WTC11 (cell line): ENCODE measurements around the gene KRTAP10-2. TPM values are rescaled to one million over a fixed set of nuclear protein-coding genes. Genes with fewer than 3 reads are reported as not detected.

Experiments used
- ATAC-seq: fragments of 200-7000 bp; cut with Tn5 transposase; 2 replicates; pipeline ENCODE4 v1.10.0; 2021; ENCODE audit warnings: mild to moderate bottlenecking, moderate library complexity
- CTCF ChIA-PET: fragments of 300-600 bp; sonication (Branson Sonifier 250); formaldehyde crosslinking; loops from one replicate; lab custom pipeline; 2021; ENCODE audit warnings: antibody characterized with exemption; lab: Charles Lee
- POLR2A ChIA-PET: fragments of 350-600 bp; sonication (Branson Sonifier 250); formaldehyde crosslinking; loops from one replicate; lab custom pipeline; 2021; ENCODE audit warnings: antibody characterized with exemption; lab: Charles Lee
- DNase-seq: peaks from one replicate; pipeline ENCODE4 v3.0.0; 2021; ENCODE audit warnings: low spot score
- H3K27ac Mint-ChIP-seq: 2 replicates; pipeline ENCODE4 v1.8.0; 2021; ENCODE audit warnings: mixed read lengths
- H3K27me3 Mint-ChIP-seq: 2 replicates; pipeline ENCODE4 v1.8.0; 2021; ENCODE audit warnings: low read depth, mild to moderate bottlenecking, moderate library complexity, mixed read lengths
- H3K36me3 Mint-ChIP-seq: 2 replicates; pipeline ENCODE4 v1.8.0; 2021; ENCODE audit warnings: mixed read lengths
- H3K4me1 Mint-ChIP-seq: 2 replicates; pipeline ENCODE4 v1.8.0; 2022; ENCODE audit warnings: mixed read lengths
- H3K4me3 Mint-ChIP-seq: 2 replicates; pipeline ENCODE4 v1.8.0; 2021; ENCODE audit warnings: mild to moderate bottlenecking, moderate library complexity, mixed read lengths
- H3K9me3 Mint-ChIP-seq: 2 replicates; pipeline ENCODE4 v1.8.0; 2021; ENCODE audit warnings: mixed read lengths
- AFF4 ChIP-seq: sonication (generic); formaldehyde crosslinking; IDR thresholded peaks from 2 replicates; pipeline ENCODE4 v1.8.1; 2023; ENCODE audit warnings: mild to moderate bottlenecking, missing genetic modification reagents, borderline replicate concordance
- ATF2 ChIP-seq: sonication (generic); formaldehyde crosslinking; IDR thresholded peaks from 2 replicates; pipeline ENCODE4 v1.8.1; 2022; ENCODE audit warnings: low read depth, missing genetic modification reagents, borderline replicate concordance
- CDX4 ChIP-seq: fragments of 250-450 bp; sonication (Bioruptor Pico); IDR thresholded peaks from 2 replicates; pipeline ENCODE4 v1.9.0; 2021; ENCODE audit warnings: moderate library complexity, mild to moderate bottlenecking, inconsistent platforms, borderline replicate concordance
- CREM ChIP-seq: sonication (generic); formaldehyde crosslinking; IDR thresholded peaks from 2 replicates; pipeline ENCODE4 v1.8.1; 2022; ENCODE audit warnings: mild to moderate bottlenecking, missing genetic modification reagents, moderate library complexity
- GTF2I ChIP-seq: fragments of 250-450 bp; sonication (Bioruptor Pico); conservative IDR thresholded peaks from 2 replicates; pipeline ENCODE4 v1.4.0; 2021; ENCODE audit warnings: mild to moderate bottlenecking
- HMGA2 ChIP-seq: fragments of 250-450 bp; sonication (Bioruptor Pico); IDR thresholded peaks from 2 replicates; pipeline ENCODE4 v1.4.0; 2021; ENCODE audit warnings: mild to moderate bottlenecking, moderate library complexity
- IRF2 ChIP-seq: sonication (generic); formaldehyde crosslinking; IDR thresholded peaks from 2 replicates; pipeline ENCODE4 v1.8.0; 2022; ENCODE audit warnings: low read depth, missing genetic modification reagents, borderline replicate concordance
- JAZF1 ChIP-seq: fragments of 250-450 bp; sonication (Bioruptor Pico); IDR thresholded peaks from 2 replicates; pipeline ENCODE4 v1.9.0; 2021; ENCODE audit warnings: moderate library complexity, mild to moderate bottlenecking, inconsistent platforms
- KAT7 ChIP-seq: sonication (generic); formaldehyde crosslinking; IDR thresholded peaks from 2 replicates; pipeline ENCODE4 v1.8.1; 2023; ENCODE audit warnings: missing genetic modification reagents, mild to moderate bottlenecking, borderline replicate concordance
- NFE2L1 ChIP-seq: sonication (generic); formaldehyde crosslinking; IDR thresholded peaks from 2 replicates; pipeline ENCODE4 v1.8.1; 2023; ENCODE audit warnings: missing genetic modification reagents
- OVOL2 ChIP-seq: fragments of 250-450 bp; sonication (Bioruptor Pico); IDR thresholded peaks from 2 replicates; pipeline ENCODE4 v1.9.0; 2021; ENCODE audit warnings: mild to moderate bottlenecking, borderline replicate concordance
- RORB ChIP-seq: fragments of 250-450 bp; sonication (Bioruptor Pico); IDR thresholded peaks from 2 replicates; pipeline ENCODE4 v1.9.0; 2021; ENCODE audit warnings: mild to moderate bottlenecking
- TCF7 ChIP-seq: sonication (generic); formaldehyde crosslinking; IDR thresholded peaks from 2 replicates; pipeline ENCODE4 v1.8.0; 2022; ENCODE audit warnings: mild to moderate bottlenecking, low read depth, missing genetic modification reagents, moderate library complexity
- USF2 ChIP-seq: sonication (generic); formaldehyde crosslinking; IDR thresholded peaks from 2 replicates; pipeline ENCODE4 v1.8.1; 2023; ENCODE audit warnings: mild to moderate bottlenecking, missing genetic modification reagents, moderate library complexity
- ZNF121 ChIP-seq: sonication (generic); formaldehyde crosslinking; IDR thresholded peaks from 2 replicates; pipeline ENCODE4 v1.8.0; 2023; ENCODE audit warnings: missing genetic modification reagents
- total RNA-seq: library from RNA; stranded (reverse); gene quantifications from 3 replicates; pipeline ENCODE4 v1.2.3, GENCODE V29; 2021

The KRTAP10-2 gene
- total RNA-seq, 1 experiment from 2014 or later = not detected

GRCh38 chr21:44542716-44543115 lies 8.6 kb downstream of the KRTAP10-2 start:
- peaks cover 9% of the 10 kb centered on the region for H3K4me1 Mint-ChIP-seq
- peaks cover 5% of the 10 kb centered on the region; the same call in 1 of the 2 replicates for H3K27me3 Mint-ChIP-seq
- peaks cover 19% of the 10 kb centered on the region for H3K9me3 Mint-ChIP-seq
- CTCF ChIA-PET = no interaction called here
- no peak overlapping the region for H3K4me3 Mint-ChIP-seq
- H3K36me3 Mint-ChIP-seq = peaks cover 8% of the 10 kb centered on the region
- H3K27ac Mint-ChIP-seq = no peak overlapping the region
- no peak for TF ChIP-seq ZNF121 (CRISPR knock-in tag)
- ATAC-seq (no peak), DNase-seq (no peak)
- POLR2A ChIA-PET = no interaction called here

- ChIA-PET POLR2A (no interaction called here), CTCF (interaction anchor here (1.3 kb wide), 1 partner anchor 9 kb away, joined by 4 read pairs; no protein-coding TSS in a partner anchor)
- H3K27me3 Mint-ChIP-seq = no peaks in the 10 kb centered on the region
- H3K27ac Mint-ChIP-seq = no peak overlapping the region
- TF ChIP-seq IRF2 (CRISPR knock-in tag) (no peak), ATF2 (CRISPR knock-in tag) (no peak), CDX4 (no peak), TCF7 (CRISPR knock-in tag) (no peak)
- peaks cover 5% of the 10 kb centered on the region; the same call in 1 of the 2 replicates for H3K9me3 Mint-ChIP-seq
- 0 out of 2 replicates have a peak, but pooled peaks cover 6% of the 10 kb centered on the region for H3K4me1 Mint-ChIP-seq
- ATAC-seq = no peak
- no peak overlapping the region for H3K4me3 Mint-ChIP-seq
- no peak for DNase-seq
- H3K36me3 Mint-ChIP-seq = no peaks in the 10 kb centered on the region
Measured at GRCh38 chr21:44540741-44541288, 10.5 kb downstream of the KRTAP10-2 start.

GRCh38 chr21:44539991-44540666 lies 11.2 kb downstream of the KRTAP10-2 start, which contains the start of gene KRTAP10-1:
KRTAP10-1 (minus strand) TSS chr21:44540195; CDS start chr21:44540150, 45 bp downstream.
- H3K27ac Mint-ChIP-seq = 0 out of 2 replicates have a peak within 1 kb of the TSS, but pooled peaks have one; percentile 29
- ATAC-seq (no peak), DNase-seq (no peak)
- H3K27me3 Mint-ChIP-seq = no peaks in the 10 kb centered on the region
- no peaks in the 10 kb centered on the region for H3K36me3 Mint-ChIP-seq
- POLR2A ChIA-PET = no interaction called here
- TF ChIP-seq AFF4 (CRISPR knock-in tag) = no peak
- no peak for TF ChIP-seq USF2 (CRISPR knock-in tag)
- no peak for TF ChIP-seq HMGA2 (CRISPR knock-in tag)
- CTCF ChIA-PET = no interaction called here
- no peak within 1 kb of the TSS for H3K4me3 Mint-ChIP-seq
- no peaks in the 10 kb centered on the region for H3K9me3 Mint-ChIP-seq
- H3K4me1 Mint-ChIP-seq = 0 out of 2 replicates have a peak, but pooled peaks cover 6% of the 10 kb centered on the region

GRCh38 chr21:44539046-44539445 lies 12.3 kb downstream of the KRTAP10-2 start:
- Mint-ChIP-seq H3K4me1 (0 out of 2 replicates have a peak, but pooled peaks cover 6% of the 10 kb centered on the region), H3K4me3 (no peak overlapping the region), H3K27ac (no peak overlapping the region), H3K36me3 (0 out of 2 replicates have a peak, but pooled peaks cover 2% of the 10 kb centered on the region), H3K9me3 (peaks cover 7% of the 10 kb centered on the region), H3K27me3 (no peaks in the 10 kb centered on the region)
- ChIA-PET POLR2A (no interaction called here), CTCF (no interaction called here)
- TF ChIP-seq OVOL2 (CRISPR knock-in tag) (no peak), KAT7 (CRISPR knock-in tag) (no peak), CREM (CRISPR knock-in tag) (no peak), JAZF1 (CRISPR knock-in tag) (no peak), RORB (CRISPR knock-in tag) (no peak), GTF2I (CRISPR knock-in tag) (no peak), NFE2L1 (CRISPR knock-in tag) (no peak)
- DNase-seq = no peak
- no peak for ATAC-seq
